ENCODE results near the gene DPEP3.

The DPEP3 gene

DNA sequence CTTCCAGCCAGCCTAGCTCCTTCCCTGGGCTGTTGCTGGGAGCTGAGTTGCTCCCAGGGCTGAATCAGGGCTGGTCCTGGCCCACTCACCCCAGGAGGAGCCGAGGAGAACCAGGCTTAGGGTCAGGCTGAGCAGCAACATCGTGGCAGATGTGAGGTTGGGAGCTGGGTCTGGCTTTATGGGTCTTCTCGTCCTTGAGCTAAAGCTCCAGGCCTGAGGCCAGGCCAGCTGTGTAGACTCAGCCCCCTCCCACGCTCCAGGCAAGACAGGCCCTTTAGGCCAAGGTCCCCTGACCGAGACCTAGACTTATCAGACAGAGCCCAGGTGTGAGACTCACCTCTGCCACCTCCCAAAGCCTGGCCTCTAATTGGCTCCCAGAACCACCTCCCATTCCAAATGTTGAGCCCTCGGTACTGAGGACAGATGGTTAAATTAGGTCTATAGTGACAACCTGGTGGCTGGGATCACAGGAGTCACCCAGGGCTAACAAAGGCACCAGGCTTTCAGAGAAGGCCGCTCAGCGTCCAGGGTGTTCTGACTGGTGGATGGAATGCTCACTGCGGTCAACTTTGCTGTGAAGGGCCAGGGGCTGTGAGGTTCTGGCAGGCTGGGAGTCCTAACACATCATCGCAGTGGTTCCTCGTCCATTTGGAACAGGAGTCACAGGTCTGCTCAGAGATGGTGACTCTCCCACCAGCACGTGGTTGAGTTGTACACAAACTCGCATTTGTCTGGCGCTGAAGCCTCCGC, 48.4 kb downstream of the DPEP3 start, which contains the start of gene CTRL:
Gene CTRL, minus strand, starts transcription at position 151 of the 750 bp plus-strand sequence. Its CDS starts 10 bp downstream, at position 141.
- no peak for TF ChIP-seq CTCF (IDR thresholded peaks at IDR 0.05; ENCODE audit: low read depth, low read length)

DNA sequence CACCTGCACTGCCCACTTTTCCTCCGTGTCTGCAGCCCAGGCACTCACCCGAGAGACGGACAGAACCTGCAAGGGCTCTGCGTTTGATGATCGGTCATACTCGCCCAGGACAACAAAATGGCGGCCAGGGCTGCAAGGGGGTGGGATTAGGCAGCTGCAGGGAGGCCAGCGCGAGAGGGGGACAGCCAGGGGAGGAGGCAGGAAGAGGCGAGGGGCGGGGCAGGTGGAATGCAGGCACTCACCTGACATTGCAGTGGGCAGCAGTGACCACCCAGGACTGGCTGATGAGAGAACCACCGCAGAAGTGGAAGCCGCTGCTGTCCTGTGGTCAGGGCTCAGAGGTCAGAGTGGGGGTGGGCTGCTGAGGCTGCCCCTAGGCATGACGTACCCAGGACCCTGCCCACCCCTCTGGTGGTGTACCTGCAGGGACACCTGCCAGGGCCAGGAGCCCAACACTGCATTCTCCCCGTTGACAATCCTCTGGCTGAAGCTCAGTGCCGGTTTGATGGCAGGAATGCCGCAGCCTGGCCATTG, 49.6 kb downstream of the DPEP3 start:
- H3K4me3 ChIP-seq (ENCODE audit: low read depth, low read length), result no peak overlapping the region
- no peak for TF ChIP-seq CTCF (IDR thresholded peaks at IDR 0.05; ENCODE audit: low read depth, low read length)

More for the DNA sequence above, 48.4 kb downstream of the DPEP3 start, which contains the start of gene CTRL:
- H3K4me3 ChIP-seq (ENCODE audit: low read depth, low read length), result no peak within 1 kb of the TSS

- H3K4me3 ChIP-seq (ENCODE audit: low read depth, low read length), result no peak overlapping the region
Observed at GRCh38 chr16:67930191-67930590, 50.1 kb downstream of the DPEP3 start.

DNA sequence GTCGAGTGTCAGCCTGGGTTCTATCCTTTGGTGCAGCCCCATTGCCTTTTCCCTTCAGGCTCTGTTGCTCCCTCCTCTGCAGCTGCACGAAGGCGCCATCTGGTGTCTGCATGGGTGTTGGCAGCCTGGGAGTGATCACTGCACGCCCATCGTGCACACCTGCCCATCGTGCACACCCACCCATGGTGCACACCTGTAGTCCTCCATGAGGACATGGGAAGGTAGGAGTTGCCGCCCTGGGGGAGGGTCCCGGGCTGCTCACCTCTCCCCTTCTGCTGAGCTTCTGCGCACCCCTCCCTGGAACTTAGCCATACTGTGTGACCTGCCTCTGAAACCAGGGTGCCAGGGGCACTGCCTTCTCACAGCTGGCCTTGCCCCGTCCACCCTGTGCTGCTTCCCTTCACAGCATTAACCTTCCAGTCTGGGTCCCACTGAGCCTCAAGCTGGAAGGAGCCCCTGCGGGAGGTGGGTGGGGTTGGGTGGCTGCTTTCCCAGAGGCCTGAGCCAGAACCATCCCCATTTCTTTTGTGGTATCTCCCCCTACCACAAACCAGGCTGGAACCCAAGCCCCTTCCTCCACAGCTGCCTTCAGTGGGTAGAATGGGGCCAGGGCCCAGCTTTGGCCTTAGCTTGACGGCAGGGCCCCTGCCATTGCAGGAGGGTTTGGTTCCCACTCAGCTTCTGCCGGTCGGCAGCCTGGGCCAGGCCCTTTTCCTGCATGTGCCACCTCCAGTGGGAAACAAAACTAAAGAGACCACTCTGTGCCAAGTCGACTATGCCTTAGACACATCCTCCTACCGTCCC, 51.5 kb downstream of the DPEP3 start:
- TF ChIP-seq CTCF (IDR thresholded peaks at IDR 0.05; ENCODE audit: low read depth, low read length), result peak; percentile 84
- no peak overlapping the region for H3K4me3 ChIP-seq (ENCODE audit: low read depth, low read length)

More at GRCh38 chr16:67930191-67930590, 50.1 kb downstream of the DPEP3 start:
- no peak for TF ChIP-seq CTCF (IDR thresholded peaks at IDR 0.05; ENCODE audit: low read depth, low read length)

- no peak for TF ChIP-seq CTCF (IDR thresholded peaks at IDR 0.05; ENCODE audit: low read depth, low read length)
Observed at GRCh38 chr16:67928147-67928546, 52.2 kb downstream of the DPEP3 start.

GRCh38 chr16:67927131-67927941, 53.0 kb downstream of the DPEP3 start:
- H3K4me3 ChIP-seq (ENCODE audit: low read depth, low read length), result no peak overlapping the region
- no peak for TF ChIP-seq CTCF (IDR thresholded peaks at IDR 0.05; ENCODE audit: low read depth, low read length)

More at GRCh38 chr16:67928147-67928546, 52.2 kb downstream of the DPEP3 start:
- H3K4me3 ChIP-seq (ENCODE audit: low read depth, low read length), result no peak overlapping the region
